K562 (cell line): ENCODE data around the gene POLR1A. TPM values are rescaled to one million over a fixed set of nuclear protein-coding genes. Genes with fewer than 3 reads are reported as not detected.

ENCODE experiments used
- ATAC-seq: fragments of 200-7000 bp; cut with Tn5 transposase; 3 replicates; pipeline ENCODE4 v1.9.1; 2020; ENCODE audit warnings: moderate library complexity
- BruUV-seq: library from RNA; stranded (reverse); fragments of 400-500 nt; replicated peaks from 2 replicates; lab custom pipeline; 2021; lab: Mats Ljungman, UMichigan
- CTCF ChIA-PET: fragments of 300-600 bp; formaldehyde crosslinking; extraction: SDS; loops from one replicate; lab custom pipeline; 2021; ENCODE audit warnings: low intra/inter-chr PET ratio; lab: Yijun Ruan, JAX
- POLR2A ChIA-PET: fragments of 300-600, 350-650 bp; sonication (Branson Sonifier 250); formaldehyde crosslinking; extraction: SDS; loops from one replicate; lab custom pipeline; 2021; ENCODE audit warnings: antibody characterized with exemption, inconsistent platforms; lab: Yijun Ruan, JAX
- DNase-seq, 4 experiments: peaks; one replicate each; pipeline versions ENCODE4 v3.0.0 to v3.0.0-alpha.2; 2011 to 2018; ENCODE audit warnings: low spot score in 3 of 4, mixed read lengths in 3 of 4; ENCODE audit errors: extremely low read depth in 1 of 4
- FAIRE-seq: peaks from 2 replicates; lab custom pipeline; 2011; peaks lifted over from hg19 to GRCh38; lab: Jason Lieb, UNC
- H2AFZ ChIP-seq: 2 replicates; pipeline ENCODE4 v1.6.0; 2011; ENCODE audit warnings: low read depth, low read length, control low read depth, inconsistent platforms
- H3K27ac ChIP-seq: fragments of 200-600 bp; 3 replicates; pipeline ENCODE4 v1.8.0; 2011; ENCODE audit warnings: low read depth, mild to moderate bottlenecking, control low read depth, inconsistent platforms, low read length, moderate library complexity, mixed read lengths; ENCODE audit errors: extremely low read depth
- H3K27me3 ChIP-seq, 2 experiments: fragments of 300-600 bp in 1 of 2; 2 replicates in 1 of 2; 3 replicates in 1 of 2; pipeline versions ENCODE4 v1.6.0 to v1.8.0; 2011; ENCODE audit warnings: inconsistent platforms in 2 of 2, low read length in 2 of 2, mild to moderate bottlenecking in 1 of 2, mixed read lengths in 1 of 2, moderate library complexity in 1 of 2; ENCODE audit not compliant: control insufficient read depth in 2 of 2, insufficient read depth in 2 of 2
- H3K36me3 ChIP-seq: fragments of 300-600 bp; 3 replicates; pipeline ENCODE4 v1.8.0; 2011; ENCODE audit warnings: mild to moderate bottlenecking, low read length, inconsistent platforms; ENCODE audit not compliant: control insufficient read depth, insufficient read depth
- H3K4me1 ChIP-seq, 2 experiments: fragments of 200-600 bp in 1 of 2; replicated peaks in 1 of 2; 2 replicates in 1 of 2; 3 replicates in 1 of 2; pipeline versions ENCODE4 v1.5.1 to v1.8.0; 2011; ENCODE audit warnings: inconsistent platforms in 2 of 2, low read length in 2 of 2, mild to moderate bottlenecking in 1 of 2, mixed read lengths in 1 of 2, moderate library complexity in 1 of 2; ENCODE audit not compliant: control insufficient read depth in 2 of 2, insufficient read depth in 2 of 2
- H3K4me2 ChIP-seq: 2 replicates; pipeline ENCODE4 v1.6.1; 2011; ENCODE audit warnings: low read length, control low read depth, inconsistent platforms, mixed read lengths; ENCODE audit not compliant: insufficient read depth
- H3K4me3 ChIP-seq: fragments of 200-600 bp; sonication (generic), shearing (Covaris generic); 2 replicates; pipeline ENCODE4 v1.5.1; 2016; ENCODE audit warnings: control low read depth, inconsistent platforms
- H3K79me2 ChIP-seq: fragments of 200-600 bp; 3 replicates; pipeline ENCODE4 v1.8.0; 2011; ENCODE audit warnings: low read length, inconsistent platforms; ENCODE audit not compliant: control insufficient read depth, insufficient read depth
- H3K9ac ChIP-seq, 2 experiments: 2 replicates each; pipeline versions ENCODE4 v1.6.0 to v1.6.1; 2011; ENCODE audit warnings: low read depth in 2 of 2, low read length in 2 of 2, control low read depth in 1 of 2, inconsistent platforms in 1 of 2, mild to moderate bottlenecking in 1 of 2, mixed read lengths in 1 of 2; ENCODE audit not compliant: insufficient read depth in 1 of 2
- H3K9me1 ChIP-seq: one replicate; pipeline ENCODE4 v1.6.0; 2011; ENCODE audit warnings: inconsistent platforms, mild to moderate bottlenecking, low read length, moderate library complexity; ENCODE audit not compliant: control insufficient read depth, insufficient read depth
- H3K9me3 ChIP-seq: replicated peaks from 2 replicates; pipeline ENCODE4 v1.5.1; 2011; ENCODE audit warnings: low read depth, low read length, inconsistent platforms; ENCODE audit not compliant: control insufficient read depth, insufficient read depth
- H4K20me1 ChIP-seq: replicated peaks from 2 replicates; pipeline ENCODE4 v1.6.1; 2011; ENCODE audit warnings: low read length, inconsistent platforms, mixed read lengths; ENCODE audit not compliant: control insufficient read depth, insufficient read depth
- ATF3 ChIP-seq, 2 experiments: fragments of 450-650 bp in 1 of 2; sonication (generic) in 1 of 2; formaldehyde crosslinking in 1 of 2; IDR thresholded peaks in 1 of 2; conservative IDR thresholded peaks in 1 of 2; 2 replicates each; pipeline versions ENCODE4 v1.6.1 to v1.8.1; 2016 to 2023; ENCODE audit warnings: mild to moderate bottlenecking in 2 of 2, moderate library complexity in 2 of 2, inconsistent platforms in 1 of 2, missing genetic modification reagents in 1 of 2
- CEBPB ChIP-seq: fragments of 450-650 bp; IDR thresholded peaks from 2 replicates; pipeline ENCODE4 v1.6.1; 2016; ENCODE audit warnings: missing genetic modification characterization, missing compliant biosample characterization
- CEBPG ChIP-seq, 3 experiments: fragments of 200-800 bp in 1 of 3; sonication (Bioruptor generic) in 1 of 3; sonication (generic) in 1 of 3; formaldehyde crosslinking in 1 of 3; IDR thresholded peaks in 2 of 3; conservative IDR thresholded peaks in 1 of 3; 2 replicates each; pipeline versions ENCODE4 v1.6.1 to v1.8.0; 2016 to 2022; ENCODE audit warnings: missing compliant biosample characterization in 2 of 3, missing genetic modification characterization in 2 of 3, mild to moderate bottlenecking in 1 of 3, missing genetic modification reagents in 1 of 3
- TAF1 ChIP-seq: IDR thresholded peaks from 2 replicates; pipeline ENCODE4 v1.6.1; 2011; ENCODE audit warnings: mild to moderate bottlenecking, low read length, moderate library complexity; ENCODE audit not compliant: insufficient read depth, control insufficient read depth, severe bottlenecking; ENCODE audit errors: extremely low read depth
- WGBS: fragments of 100-300 bp; shearing (Covaris generic); methylation state at CpG from one replicate; pipeline ENCODE4 v1.1.6; 2016; ENCODE audit warnings: low coverage, mixed read lengths; ENCODE audit not compliant: insufficient coverage; ENCODE audit errors: missing lambda C conversion rate; 5-methylcytosine and 5-hydroxymethylcytosine counted together
- in situ Hi-C: fragments of 300-500 bp; cut with MboI; formaldehyde crosslinking; loops from 4 replicates; pipeline ENCODE4 v1.15.0; 2018; ENCODE audit warnings: inconsistent platforms, mixed read lengths
- intact Hi-C: fragments of 100-400 bp; cut with micrococcal nuclease; formaldehyde crosslinking; loops from 2 replicates; pipeline ENCODE4 v1.14.2; 2022
- polyA plus RNA-seq, 8 experiments: library from polyadenylated mRNA; depleted of rRNA in 4 of 8; stranded (reverse) in 5 of 8; unstranded in 3 of 8; fragments of >200 nt; fragmentation: Nextera tagmentation in 2 of 8; fragmentation: Illumina TruSeq in 1 of 8; extraction: Ambion mirVana in 2 of 8; extraction: Trizol in 1 of 8; gene quantifications; 2 replicates each; pipeline versions ENCODE4 v1.2.1 to v1.2.3, GENCODE V29; 2011 to 2014; ENCODE audit warnings: inconsistent platforms in 1 of 8, missing spikeins in 1 of 8
- total RNA-seq, 7 experiments: library from RNA; depleted of rRNA in 6 of 7; stranded (reverse); fragments of >200 nt in 6 of 7; fragmentation: Illumina TruSeq in 2 of 7; extraction: Trizol in 2 of 7; gene quantifications; 2 replicates each; pipeline versions ENCODE4 v1.2.1 to v1.2.3, GENCODE V29; 2011 to 2021; ENCODE audit warnings: low replicate concordance in 1 of 7

POLR1A gene
- total and polyA plus RNA-seq, 9 of the 15 experiments (the other 6 are each of a cell fraction or from before 2014, with no cell fraction given) = 3.0 to 72.1 (median 21.8) TPM

GRCh38 chr2:86097913-86098312 lies 7.8 kb downstream of the POLR1A start:
- no peaks in the 10 kb centered on the region for H3K9me1 ChIP-seq
- no peak overlapping the region for H2AFZ ChIP-seq
- H3K4me1 ChIP-seq = no peaks in the 10 kb centered on the region; a peak in 2 of 5 replicates
- CTCF ChIA-PET = no interaction called here
- BruUV-seq = no TSS peak
- WGBS = 100% methylated on average over 1 of the region's 1 CpG
- H3K9ac ChIP-seq = no peak overlapping the region
- peaks cover 90% of the 10 kb centered on the region for H3K79me2 ChIP-seq
- intact Hi-C loops (no loop called here), in situ Hi-C loops (no loop called here)
- no peak overlapping the region for H3K27ac ChIP-seq
- TF ChIP-seq TAF1 (no peak), CEBPG (CRISPR knock-in tag; IDR thresholded peaks at IDR 0.05) (no peak), CEBPG (tag; conservative IDR thresholded peaks at IDR 0.05 in 1 of 2, IDR thresholded peaks at IDR 0.05 in 1 of 2) (peak; percentile 40 to 59), CEBPB (tag) (0 out of 2 replicates have a peak, but pooled peaks have one; percentile 26), ATF3 (IDR thresholded peaks at IDR 0.05) (peak; percentile 59), ATF3 (CRISPR knock-in tag; conservative IDR thresholded peaks at IDR 0.05) (no peak)
- POLR2A ChIA-PET = interaction anchor here (1.4 kb wide), 1 partner anchor 9 kb away, joined by 4 read pairs; no protein-coding TSS in a partner anchor
- no peaks in the 10 kb centered on the region for H3K27me3 ChIP-seq
- no peaks in the 10 kb centered on the region for H4K20me1 ChIP-seq
- no peaks in the 10 kb centered on the region for H3K9me3 ChIP-seq
- DNase-seq (no peak), ATAC-seq (no peak), FAIRE-seq (no peak)
- peaks cover 98% of the 10 kb centered on the region for H3K36me3 ChIP-seq
- no peak overlapping the region for H3K4me2 ChIP-seq
- H3K4me3 ChIP-seq = no peak overlapping the region
